Cardiac fibroblast (primary cell): ENCODE results near the gene GFER.

Source experiments
- DNase-seq, 2 donors: peaks; one replicate each; pipeline versions ENCODE4 v3.0.0 to v3.0.0-alpha.2; 2010; ENCODE audit warnings: low read depth in 2 of 2
- H3K4me3 ChIP-seq, 2 donors: replicated peaks in 1 of 2; 1 replicate in 1 of 2; 2 replicates in 1 of 2; pipeline ENCODE4 v1.5.1; 2011; ENCODE audit warnings: low read depth in 2 of 2, low read length in 2 of 2, mild to moderate bottlenecking in 2 of 2, moderate library complexity in 1 of 2
- CTCF ChIP-seq: IDR thresholded peaks from one replicate; pipeline ENCODE4 v1.5.1; 2011; ENCODE audit warnings: low read depth, mild to moderate bottlenecking, low read length, inconsistent platforms

GFER gene

DNA sequence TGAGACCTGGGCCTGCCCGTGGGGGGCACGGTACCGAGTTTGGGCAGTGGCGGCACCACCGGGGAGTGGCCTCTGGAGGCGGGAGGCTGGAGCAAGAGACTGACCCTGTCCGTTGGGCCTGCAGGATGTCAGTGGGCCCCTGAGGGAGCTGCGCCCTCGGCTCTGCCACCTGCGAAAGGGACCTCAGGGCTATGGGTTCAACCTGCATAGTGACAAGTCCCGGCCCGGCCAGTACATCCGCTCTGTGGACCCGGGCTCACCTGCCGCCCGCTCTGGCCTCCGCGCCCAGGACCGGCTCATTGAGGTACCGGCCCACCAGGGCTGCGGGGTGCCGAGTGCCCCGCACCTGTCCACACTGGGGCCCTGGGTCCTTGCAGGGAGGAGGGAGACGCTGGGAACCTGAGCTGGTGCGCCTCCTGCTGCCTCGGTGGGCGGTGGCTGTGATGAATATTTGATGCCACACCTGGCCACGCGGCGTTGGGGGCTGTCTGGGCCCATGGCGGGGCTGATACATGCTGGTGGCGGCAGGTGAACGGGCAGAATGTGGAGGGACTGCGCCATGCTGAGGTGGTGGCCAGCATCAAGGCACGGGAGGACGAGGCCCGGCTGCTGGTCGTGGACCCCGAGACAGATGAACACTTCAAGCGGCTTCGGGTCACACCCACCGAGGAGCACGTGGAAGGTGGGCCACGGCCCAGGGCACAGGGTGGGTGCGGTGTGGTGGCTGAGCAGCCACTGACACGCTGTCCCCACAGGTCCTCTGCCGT, 52.4 kb downstream of the GFER start:
- peak overlapping the region in 1 of 2 donors; percentile 21 for H3K4me3 ChIP-seq
- DNase-seq = no peak
- no peak for TF ChIP-seq CTCF

- no peak overlapping the region for H3K4me3 ChIP-seq
- no peak for DNase-seq
- no peak for TF ChIP-seq CTCF
These were observed 53.1 kb downstream of the GFER start for GRCh38 chr16:2037115-2037514.
